Fibroblast of peridontal ligament (primary cell): ENCODE data around the gene OR6B3.

Source experiments
- DNase-seq: peaks from one replicate; pipeline ENCODE4 v3.0.0-alpha.2; 2010; ENCODE audit errors: extremely low read depth

The OR6B3 gene

GRCh38 chr2:240053173-240054155, at the start of gene OR6B3:
Gene OR6B3 (minus strand): TSS chr2:240053521.
- no peak for DNase-seq

DNA sequence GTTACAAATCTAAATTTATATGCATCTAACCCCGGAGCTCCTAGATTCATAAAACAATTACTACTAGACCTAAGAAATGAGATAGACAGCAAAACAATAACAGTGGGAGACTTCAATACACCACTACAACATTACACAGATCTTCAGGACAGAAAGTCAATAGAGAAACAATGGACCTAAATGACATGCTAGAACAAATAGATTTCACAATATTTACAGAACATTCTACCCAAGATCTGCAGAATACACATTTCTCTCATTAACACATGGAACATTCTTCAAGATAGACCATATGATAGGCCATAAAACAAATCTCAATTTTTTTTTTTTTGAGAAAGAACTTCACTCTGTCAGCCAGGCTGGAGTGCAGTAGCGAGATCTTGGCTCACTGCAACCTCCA, 45.0 kb upstream of the OR6B3 start:
- no peak for DNase-seq

- DNase-seq: no peak
These were observed 42.5 kb upstream of the OR6B3 start for GRCh38 chr2:240095556-240096523.

DNA sequence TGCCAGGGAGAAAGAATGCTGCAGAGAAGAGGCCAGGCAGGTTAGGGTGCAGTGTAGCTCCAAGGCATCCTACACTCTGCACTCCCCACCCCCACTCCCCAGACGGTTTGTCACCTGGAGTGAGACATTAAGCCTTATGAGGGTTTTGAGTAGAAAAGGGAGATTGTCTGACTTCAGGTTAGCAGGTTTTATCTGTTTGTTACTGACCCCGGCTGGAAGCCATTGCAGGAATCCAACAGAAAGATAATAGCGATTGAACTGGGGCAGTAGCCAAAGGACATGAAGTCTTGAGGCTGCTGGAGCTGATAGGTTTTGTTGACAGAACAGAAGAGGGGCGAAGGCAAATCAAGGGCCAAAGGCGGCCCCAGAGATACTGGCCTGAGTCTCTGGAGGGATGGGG, 36.0 kb upstream of the OR6B3 start:
- no peak for DNase-seq

- DNase-seq: no peak
These were observed 33.2 kb upstream of the OR6B3 start for GRCh38 chr2:240086563-240086962.

DNA sequence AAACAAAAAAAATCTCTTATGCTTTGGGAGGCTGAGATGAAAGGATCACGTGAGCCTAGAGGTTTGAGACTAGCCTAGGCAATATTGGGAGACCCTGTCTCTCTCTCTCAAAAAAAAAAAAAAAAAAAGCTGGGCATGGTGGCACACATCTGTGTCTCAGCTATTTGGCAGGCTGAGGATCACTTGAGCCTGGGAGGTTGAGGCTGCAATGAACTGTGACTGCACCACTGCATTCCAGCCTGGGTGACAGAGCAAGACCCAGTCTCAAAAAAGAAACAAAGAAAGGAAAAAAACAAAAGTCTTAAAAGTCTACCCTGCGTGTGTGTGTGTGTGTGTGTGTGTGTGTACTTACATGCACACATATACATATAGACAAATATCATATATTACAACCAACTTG, 25.3 kb upstream of the OR6B3 start:
- no peak for DNase-seq

- DNase-seq: no peak
These were observed 24.1 kb upstream of the OR6B3 start for GRCh38 chr2:240077442-240077841.

- no peak for DNase-seq
These were observed 21.2 kb upstream of the OR6B3 start for GRCh38 chr2:240074545-240074944.

DNA sequence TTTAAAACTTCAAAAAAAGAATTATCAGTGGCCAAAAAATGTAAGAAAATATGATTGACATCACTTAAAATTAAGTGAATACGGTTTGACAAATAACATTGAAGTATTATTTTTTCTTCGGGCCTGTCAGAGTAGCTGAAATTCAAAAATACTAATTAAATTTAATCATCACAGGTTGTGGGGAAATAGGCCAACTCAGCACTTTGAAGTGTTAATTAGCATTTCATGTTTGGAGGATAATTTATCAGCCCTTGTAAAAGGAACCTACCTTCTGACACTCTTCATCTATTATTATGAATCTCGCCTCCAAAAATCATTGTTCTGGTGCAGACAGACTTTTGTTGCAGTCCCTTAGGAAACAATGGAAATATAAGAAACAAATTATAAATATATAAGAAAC, 17.6 kb upstream of the OR6B3 start:
- DNase-seq: no peak

DNA sequence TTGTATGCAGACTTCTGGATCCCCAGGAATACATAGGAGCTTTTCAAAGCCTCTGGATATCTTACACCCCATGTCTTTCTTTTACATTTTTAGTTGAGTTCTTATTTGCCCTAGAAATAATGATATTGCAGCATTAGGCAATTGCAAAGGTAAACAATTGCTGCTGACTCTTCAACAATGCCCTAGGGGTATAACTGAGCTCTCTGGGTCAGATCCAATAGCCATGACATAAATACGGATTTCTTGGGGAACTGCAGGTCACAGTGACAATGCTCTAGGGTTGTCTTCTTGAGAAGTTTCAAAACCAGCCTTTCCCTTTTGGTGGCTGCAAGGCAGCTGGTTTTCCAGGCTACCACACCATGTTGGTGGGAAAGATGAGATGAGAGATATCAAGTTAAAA, 16.5 kb upstream of the OR6B3 start:
- DNase-seq: no peak

DNA sequence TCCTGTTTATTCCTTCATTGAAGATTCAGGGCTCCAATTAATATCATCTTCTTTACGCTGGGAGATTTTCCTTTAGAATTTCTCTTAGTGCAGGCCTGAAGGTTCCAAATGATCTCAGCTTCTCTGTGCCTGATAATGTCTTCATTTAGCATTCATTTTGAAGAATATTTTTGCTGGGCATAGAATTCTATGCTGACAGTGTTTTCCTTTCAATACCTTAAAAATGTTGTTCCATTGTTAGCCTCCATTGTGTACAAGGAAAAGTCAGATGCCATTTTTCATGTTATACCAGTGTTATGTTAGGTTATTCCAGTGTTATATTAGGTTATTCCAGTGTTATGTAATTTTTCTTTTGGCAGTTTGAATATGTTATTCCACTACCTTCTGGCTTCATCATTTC, 14.9 kb upstream of the OR6B3 start:
- DNase-seq: no peak

DNA sequence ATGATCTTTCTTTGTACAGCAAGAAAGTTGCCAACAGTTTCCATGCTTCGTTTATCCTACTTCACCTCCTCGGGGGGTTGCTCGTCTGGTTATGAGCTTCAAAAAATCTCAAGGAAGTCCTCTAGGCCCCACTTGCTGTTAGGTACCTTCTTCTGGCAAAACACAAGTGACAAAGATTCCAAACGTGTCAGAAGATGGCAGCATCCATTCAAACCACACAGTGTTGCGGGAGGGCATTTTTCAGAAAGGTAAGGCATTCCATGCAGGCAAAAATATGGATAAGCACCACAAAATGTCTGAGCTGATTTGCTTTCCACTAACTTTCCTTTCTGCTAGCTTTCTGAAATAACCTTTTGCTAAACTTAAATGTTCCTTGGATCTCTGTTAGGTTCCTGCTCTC, 13.2 kb upstream of the OR6B3 start:
- DNase-seq: no peak

DNA sequence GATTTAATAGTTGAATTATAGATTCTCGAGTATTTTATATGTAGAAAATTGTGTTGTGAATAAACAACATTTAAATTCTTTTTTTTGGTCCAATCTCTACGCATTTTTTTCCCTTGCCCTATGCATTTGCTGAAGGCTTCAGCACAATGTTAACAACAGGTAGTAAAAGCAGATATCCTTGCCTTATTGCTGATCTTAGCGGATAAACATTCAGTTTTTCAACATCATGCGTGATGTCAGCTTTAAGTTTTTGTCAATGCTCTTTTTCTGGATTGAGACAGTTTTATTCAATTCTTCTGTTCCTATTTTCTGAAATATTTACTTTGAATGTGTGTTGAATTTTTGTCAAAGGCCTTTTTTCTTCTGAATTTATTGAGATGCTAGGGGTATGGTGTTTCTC, 11.6 kb upstream of the OR6B3 start:
- DNase-seq: no peak

DNA sequence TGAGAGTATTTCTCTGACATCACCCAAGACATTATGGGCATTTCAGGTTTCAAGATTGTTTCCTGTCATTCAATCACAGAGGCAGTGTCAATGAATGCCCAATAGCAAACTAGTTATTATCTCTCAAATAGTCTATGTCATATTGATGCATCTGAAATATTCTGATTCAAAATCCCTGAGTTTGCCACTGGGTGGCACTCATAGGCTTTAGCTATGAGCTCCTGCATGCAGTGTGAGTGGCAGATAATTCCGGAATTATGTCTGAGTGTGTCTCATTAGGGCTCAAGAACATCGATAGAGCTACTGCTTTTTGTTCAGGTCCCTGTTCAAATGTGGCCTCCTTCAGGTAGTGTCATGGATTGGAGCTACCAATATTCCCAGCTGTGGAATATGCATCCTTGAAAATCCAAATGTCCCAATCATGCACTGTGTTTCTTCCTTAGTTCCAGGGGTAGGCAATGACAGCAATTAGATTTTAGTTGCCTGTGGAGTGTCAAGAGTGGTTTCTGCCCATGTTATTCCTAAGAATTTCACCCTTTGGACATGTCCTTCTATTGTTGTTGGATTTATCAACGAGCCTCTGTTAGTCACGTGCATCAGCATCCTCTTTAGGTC, 7.8 kb upstream of the OR6B3 start:
- peak; percentile 68 for DNase-seq

GRCh38 chr2:240056678-240057077, 3.4 kb upstream of the OR6B3 start:
- no peak for DNase-seq

GRCh38 chr2:240055177-240055917, 2.0 kb upstream of the OR6B3 start:
- DNase-seq: no peak

DNA sequence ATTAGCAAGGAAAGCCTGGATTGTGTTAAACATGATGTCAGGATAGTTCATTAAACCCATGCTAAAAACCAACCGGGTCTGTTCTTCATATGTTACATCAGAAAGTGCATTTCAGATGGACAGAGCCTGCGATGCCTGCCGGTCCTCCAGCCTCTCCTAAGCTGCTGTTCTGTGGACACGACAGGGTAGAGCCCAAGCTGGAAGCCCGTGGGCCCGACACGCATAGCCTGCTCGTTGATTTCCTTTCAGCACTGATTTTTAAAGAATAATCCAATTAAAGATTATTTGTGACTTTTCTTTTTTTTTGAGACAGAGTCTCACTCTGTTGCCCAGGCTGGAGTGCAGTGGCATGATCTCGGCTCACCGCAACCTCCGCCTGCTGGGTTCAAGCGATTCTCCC, 797 bp downstream of the OR6B3 start:
- DNase-seq: no peak

DNA sequence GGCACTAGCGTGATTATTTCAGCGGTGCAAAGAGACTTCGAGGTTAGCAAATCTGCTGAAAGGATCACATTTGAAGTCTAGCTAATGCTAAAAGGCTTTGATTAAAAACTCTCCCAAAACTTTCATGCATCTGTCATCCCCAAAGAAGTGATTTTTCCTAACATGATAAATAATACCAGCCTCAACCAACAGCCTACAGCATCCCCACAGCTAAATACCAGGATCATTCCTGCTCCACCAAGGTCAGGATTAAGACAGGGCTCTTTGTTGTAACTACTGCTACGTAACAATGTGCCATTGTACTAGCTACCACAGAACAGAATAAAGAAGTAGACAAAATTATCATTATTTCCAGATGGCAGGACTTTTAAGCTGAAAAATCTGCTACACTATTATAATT, 1.6 kb downstream of the OR6B3 start:
- DNase-seq: no peak

- DNase-seq: no peak
These were observed 3.0 kb downstream of the OR6B3 start for GRCh38 chr2:240050278-240050677.

- DNase-seq: no peak
These were observed 5.1 kb downstream of the OR6B3 start for GRCh38 chr2:240048237-240048636.

DNA sequence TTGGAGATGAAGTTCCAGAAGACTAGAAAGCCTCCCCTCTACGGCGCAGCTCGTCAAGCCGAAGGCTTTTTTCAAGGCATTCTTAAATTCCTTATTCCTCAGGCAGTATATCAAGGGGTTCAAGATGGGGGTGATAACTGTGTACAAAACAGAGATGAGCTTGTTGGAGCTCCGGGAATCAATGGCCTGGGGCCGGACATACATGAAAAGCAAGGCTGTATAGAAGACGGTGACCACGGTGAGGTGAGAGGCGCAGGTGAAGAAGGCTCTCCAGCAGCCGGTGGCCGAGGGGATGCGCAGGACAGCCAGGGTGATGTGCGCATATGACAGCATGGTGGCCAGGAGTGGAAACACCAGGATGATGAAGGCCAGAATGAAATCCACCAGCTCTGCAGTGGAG, 8.2 kb downstream of the OR6B3 start:
- DNase-seq: no peak
